D721Med (cell line): Measurements from ENCODE around the gene TBC1D3I.

Source experiments
- DNase-seq: peaks from one replicate; pipeline ENCODE4 v3.0.0; 2011; ENCODE audit warnings: low spot score; ENCODE audit not compliant: insufficient read length
- FAIRE-seq: peaks from 2 replicates; lab custom pipeline; 2011; peaks lifted over from hg19 to GRCh38; lab: Jason Lieb, UNC
- CTCF ChIP-seq: IDR thresholded peaks from 2 replicates; pipeline ENCODE4 v1.5.1; 2012; ENCODE audit warnings: mild to moderate bottlenecking, control low read depth; ENCODE audit not compliant: insufficient read depth; ENCODE audit errors: missing control alignments

The TBC1D3I gene

DNA sequence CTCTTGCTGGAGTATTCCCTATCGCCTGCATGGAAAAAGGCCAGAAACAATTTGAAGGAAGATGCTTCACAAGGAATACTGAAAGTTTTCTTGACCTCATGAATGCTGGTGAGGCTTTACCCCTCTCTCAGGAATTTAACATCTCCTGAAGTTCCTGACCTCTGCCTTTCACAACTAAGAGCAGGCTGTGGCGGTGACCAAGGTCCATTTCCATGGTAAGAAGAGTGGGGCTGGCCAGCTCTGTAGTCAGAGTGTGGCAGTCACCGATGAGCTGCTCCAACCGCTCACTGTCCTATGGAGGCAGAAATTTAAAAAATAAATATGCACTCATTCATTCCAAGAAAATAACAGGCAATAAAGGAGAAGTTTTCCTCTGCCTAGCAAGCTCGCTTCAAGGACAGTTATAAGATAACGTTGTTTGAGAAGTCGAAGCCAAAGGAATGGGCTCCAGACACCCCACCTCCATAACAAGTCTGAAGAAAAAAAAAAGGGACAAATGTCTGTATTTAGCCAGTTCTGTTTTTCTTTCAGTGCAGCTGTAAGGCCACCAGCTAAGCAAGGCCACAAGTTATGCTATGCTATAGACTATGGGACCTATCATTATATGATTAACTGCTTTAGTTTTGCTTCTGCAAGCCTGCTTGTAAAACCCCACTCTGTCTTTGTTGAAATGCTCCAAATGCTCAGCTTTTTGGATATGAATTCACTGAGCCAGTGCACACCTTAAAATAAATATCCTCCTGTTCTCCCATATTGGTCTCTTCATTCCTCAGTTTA is 59.5 kb downstream of the TBC1D3I start:
- FAIRE-seq (no peak), DNase-seq (no peak)
- TF ChIP-seq CTCF = no peak
